Adrenal gland (tissue), 5 donors: ENCODE measurements around the gene MALT1.

Experiments used
- POLR2A ChIP-seq, 2 donors: fragments of 450-650 bp; IDR thresholded peaks; one replicate each; pipeline ENCODE4 v1.6.1; 2017; ENCODE audit warnings: antibody characterized with exemption in 2 of 2, mild to moderate bottlenecking in 2 of 2, moderate library complexity in 1 of 2
- TF ChIP-seq, protein P1 (sequence below), 6 experiments: fragments of 450-650 bp in 4 of 6; fragments of 200-600 bp in 2 of 6; sonication (generic) in 1 of 6; IDR thresholded peaks; 1 replicate in 5 of 6; 2 replicates in 1 of 6; pipeline versions ENCODE4 v1.5.1 to v1.8.0; 2016 to 2021; ENCODE audit warnings: antibody characterized with exemption in 6 of 6, mild to moderate bottlenecking in 2 of 6, moderate library complexity in 1 of 6
- donor health status: DM: no; HTN: no; CAD: no.

DNA sequence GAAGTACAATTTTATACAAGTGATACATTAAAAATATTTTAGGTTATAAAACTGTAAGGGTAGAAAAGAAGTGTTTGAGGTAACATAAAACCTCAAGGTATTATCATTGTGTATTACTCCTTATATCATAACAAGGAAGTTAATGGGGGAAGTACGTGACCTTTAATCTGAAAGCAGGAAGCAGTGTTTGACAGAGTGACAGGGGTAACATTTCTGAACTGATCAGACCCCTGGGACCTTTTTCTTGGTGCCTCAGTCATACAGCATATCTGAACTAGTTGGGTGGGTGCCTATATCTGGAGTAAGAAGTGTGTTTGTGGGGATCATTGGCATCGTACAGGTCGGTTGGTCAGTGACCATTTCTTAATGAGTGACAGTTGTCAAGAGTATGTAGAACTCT is 43.0 kb downstream of the MALT1 start:
- TF ChIP-seq, protein P1, sequence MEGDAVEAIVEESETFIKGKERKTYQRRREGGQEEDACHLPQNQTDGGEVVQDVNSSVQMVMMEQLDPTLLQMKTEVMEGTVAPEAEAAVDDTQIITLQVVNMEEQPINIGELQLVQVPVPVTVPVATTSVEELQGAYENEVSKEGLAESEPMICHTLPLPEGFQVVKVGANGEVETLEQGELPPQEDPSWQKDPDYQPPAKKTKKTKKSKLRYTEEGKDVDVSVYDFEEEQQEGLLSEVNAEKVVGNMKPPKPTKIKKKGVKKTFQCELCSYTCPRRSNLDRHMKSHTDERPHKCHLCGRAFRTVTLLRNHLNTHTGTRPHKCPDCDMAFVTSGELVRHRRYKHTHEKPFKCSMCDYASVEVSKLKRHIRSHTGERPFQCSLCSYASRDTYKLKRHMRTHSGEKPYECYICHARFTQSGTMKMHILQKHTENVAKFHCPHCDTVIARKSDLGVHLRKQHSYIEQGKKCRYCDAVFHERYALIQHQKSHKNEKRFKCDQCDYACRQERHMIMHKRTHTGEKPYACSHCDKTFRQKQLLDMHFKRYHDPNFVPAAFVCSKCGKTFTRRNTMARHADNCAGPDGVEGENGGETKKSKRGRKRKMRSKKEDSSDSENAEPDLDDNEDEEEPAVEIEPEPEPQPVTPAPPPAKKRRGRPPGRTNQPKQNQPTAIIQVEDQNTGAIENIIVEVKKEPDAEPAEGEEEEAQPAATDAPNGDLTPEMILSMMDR (IDR thresholded peaks at IDR 0.05) = no peak
- no peak for TF ChIP-seq POLR2A (IDR thresholded peaks at IDR 0.05)
